Esophagus squamous epithelium (tissue), 5 donors: Measurements from ENCODE around the gene SETBP1. TPM values are rescaled to one million over a fixed set of nuclear protein-coding genes. Genes with fewer than 3 reads are reported as not detected.

Experiments
- DNase-seq: peaks from one replicate; lab custom pipeline; 2025; lab: John Stamatoyannopoulos, UW
- H3K27ac ChIP-seq, 4 donors: fragments of 200-600 bp; sonication (generic); one replicate each; pipeline ENCODE4 v1.5.1; 2016 to 2019; ENCODE audit warnings: mild to moderate bottlenecking in 1 of 4
- H3K27me3 ChIP-seq, 4 donors: fragments of 200-600 bp; sonication (generic); 1 replicate in 3 of 4; 2 replicates in 1 of 4; pipeline versions ENCODE4 v1.5.1 to v1.6.0; 2017 to 2021; ENCODE audit warnings: antibody characterized with exemption in 1 of 4
- H3K36me3 ChIP-seq, 3 donors: fragments of 200-600 bp; sonication (generic); one replicate each; pipeline ENCODE4 v1.5.1; 2016 to 2019
- H3K4me1 ChIP-seq, 3 donors: fragments of 200-600 bp; sonication (generic); one replicate each; pipeline ENCODE4 v1.5.1; 2017 to 2019
- H3K4me3 ChIP-seq, 4 donors: fragments of 200-600 bp; sonication (generic); 1 replicate in 3 of 4; 2 replicates in 1 of 4; pipeline ENCODE4 v1.5.1; 2016 to 2019; ENCODE audit warnings: mild to moderate bottlenecking in 2 of 4, moderate library complexity in 1 of 4
- H3K9me3 ChIP-seq, 3 donors: fragments of 200-600 bp; sonication (generic); one replicate each; pipeline ENCODE4 v1.5.1; 2016 to 2019
- POLR2A ChIP-seq, 4 donors: fragments of 450-650 bp; IDR thresholded peaks; one replicate each; pipeline ENCODE4 v1.6.1; 2017; ENCODE audit warnings: antibody characterized with exemption in 4 of 4, mild to moderate bottlenecking in 4 of 4, moderate library complexity in 3 of 4
- WGBS, 2 donors: methylation state at CpG; one replicate each; pipeline ENCODE4 v1.1.5; 2018; 5-methylcytosine and 5-hydroxymethylcytosine counted together
- intact Hi-C: fragments of 100-400 bp; cut with DNase I; formaldehyde crosslinking; loops from one replicate; pipeline ENCODE4 v1.15.0; 2022
- total RNA-seq, 4 donors: library from RNA; depleted of rRNA; stranded (reverse); fragments of >200 nt; gene quantifications; one replicate each; pipeline ENCODE4 v1.1.0, GENCODE V29; 2016
- TF ChIP-seq, protein P1 (sequence below), 6 experiments: fragments of 450-650 bp in 4 of 6; fragments of 200-600 bp in 2 of 6; sonication (generic) in 2 of 6; IDR thresholded peaks; one replicate each; pipeline ENCODE4 v1.5.1; 2016 to 2019; ENCODE audit warnings: antibody characterized with exemption in 6 of 6, mild to moderate bottlenecking in 4 of 6, moderate library complexity in 4 of 6
- donor health status: DM: yes; HTN: yes; CAD: no.

The SETBP1 gene
- total RNA-seq, 4 donors from 2014 or later = 2.6 to 18.5 (median 6.4) TPM

DNA sequence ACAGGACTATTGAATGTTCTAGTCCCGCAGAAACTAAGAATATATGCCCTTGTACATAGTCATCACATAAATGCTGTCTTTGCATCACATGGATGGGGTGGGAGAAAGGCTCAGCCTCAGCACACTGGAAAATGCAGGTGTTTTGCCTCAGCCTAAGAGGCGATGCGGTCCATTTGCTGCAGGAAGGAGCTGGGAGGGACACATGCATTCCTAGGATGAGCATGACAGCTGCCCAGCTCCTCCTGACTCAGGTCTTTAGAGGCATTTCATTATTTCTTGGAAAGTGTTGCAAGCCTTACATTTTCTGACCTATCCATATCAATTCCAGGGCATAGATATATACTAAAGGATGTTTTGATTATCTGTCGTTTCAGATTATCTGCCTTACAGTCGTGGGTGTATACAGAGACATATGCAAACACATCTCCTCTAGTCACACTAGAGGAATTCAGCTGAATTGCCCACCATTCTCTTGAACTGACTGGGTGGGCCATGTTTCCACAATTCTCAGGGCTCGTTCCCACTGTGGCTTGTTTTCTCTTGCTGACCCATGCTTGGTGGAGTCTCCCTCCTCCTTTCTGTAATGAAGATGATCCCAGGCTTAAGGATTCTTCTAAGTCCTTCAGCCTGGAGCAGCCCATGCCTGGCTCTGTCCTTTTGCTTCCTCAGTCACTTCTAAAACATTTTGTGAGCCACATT, 156.9 kb downstream of the SETBP1 start:
- Histone ChIP-seq H3K27ac (no peak overlapping the region), H3K36me3 (no peaks in the 10 kb centered on the region), H3K4me3 (no peak overlapping the region), H3K9me3 (no peaks in the 10 kb centered on the region), H3K4me1 (peaks cover 13 to 41% (median 23%) of the 10 kb centered on the region in 3 donors), H3K27me3 (no peaks in the 10 kb centered on the region)
- WGBS, 2 donors = 77 to 86% methylated on average over 6 of the region's 6 CpGs
- intact Hi-C loops = no loop called here
- DNase-seq = no peak
- TF ChIP-seq POLR2A (IDR thresholded peaks at IDR 0.05) = no peak
- TF ChIP-seq, protein P1, sequence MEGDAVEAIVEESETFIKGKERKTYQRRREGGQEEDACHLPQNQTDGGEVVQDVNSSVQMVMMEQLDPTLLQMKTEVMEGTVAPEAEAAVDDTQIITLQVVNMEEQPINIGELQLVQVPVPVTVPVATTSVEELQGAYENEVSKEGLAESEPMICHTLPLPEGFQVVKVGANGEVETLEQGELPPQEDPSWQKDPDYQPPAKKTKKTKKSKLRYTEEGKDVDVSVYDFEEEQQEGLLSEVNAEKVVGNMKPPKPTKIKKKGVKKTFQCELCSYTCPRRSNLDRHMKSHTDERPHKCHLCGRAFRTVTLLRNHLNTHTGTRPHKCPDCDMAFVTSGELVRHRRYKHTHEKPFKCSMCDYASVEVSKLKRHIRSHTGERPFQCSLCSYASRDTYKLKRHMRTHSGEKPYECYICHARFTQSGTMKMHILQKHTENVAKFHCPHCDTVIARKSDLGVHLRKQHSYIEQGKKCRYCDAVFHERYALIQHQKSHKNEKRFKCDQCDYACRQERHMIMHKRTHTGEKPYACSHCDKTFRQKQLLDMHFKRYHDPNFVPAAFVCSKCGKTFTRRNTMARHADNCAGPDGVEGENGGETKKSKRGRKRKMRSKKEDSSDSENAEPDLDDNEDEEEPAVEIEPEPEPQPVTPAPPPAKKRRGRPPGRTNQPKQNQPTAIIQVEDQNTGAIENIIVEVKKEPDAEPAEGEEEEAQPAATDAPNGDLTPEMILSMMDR (IDR thresholded peaks at IDR 0.05) = no peak

DNA sequence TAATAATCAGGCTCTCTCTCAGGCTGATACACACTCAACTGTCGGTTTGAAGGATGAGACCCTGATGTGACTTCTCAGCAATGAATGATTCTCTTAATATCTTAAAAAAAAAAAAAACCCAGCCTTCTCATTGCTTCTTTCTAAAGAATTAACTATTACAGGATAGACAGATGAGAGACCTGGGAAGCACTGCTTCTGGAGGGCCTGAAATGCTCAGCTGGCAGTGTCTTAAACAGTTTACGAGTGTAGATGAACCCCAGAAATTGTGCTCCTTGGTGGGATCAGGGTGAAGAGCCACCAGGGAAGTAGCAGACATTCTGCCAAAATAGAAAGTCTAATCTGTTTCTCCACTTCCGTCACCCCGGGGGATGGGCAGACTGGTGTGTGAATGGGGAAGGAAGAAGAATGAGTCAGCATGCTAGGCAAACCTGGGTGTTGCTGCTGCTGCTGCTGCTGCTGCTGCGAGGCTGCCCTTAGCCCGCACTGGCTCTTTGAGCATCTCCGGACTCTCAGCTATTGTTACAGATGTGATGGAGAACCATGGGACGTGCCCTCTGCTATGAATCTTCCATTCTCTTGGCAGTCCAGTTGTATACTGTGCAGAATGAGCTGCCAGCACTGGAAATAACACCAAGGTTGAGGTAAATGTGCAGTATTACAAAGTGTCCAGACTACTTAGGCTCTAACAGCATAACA, 158.4 kb downstream of the SETBP1 start:
- no peaks in the 10 kb centered on the region for H3K36me3 ChIP-seq
- peak overlapping the region in 2 of 4 donors; percentile 2 to 36 for H3K27ac ChIP-seq
- intact Hi-C loops = no loop called here
- peak; percentile 12 for DNase-seq
- H3K4me3 ChIP-seq = no peak overlapping the region
- TF ChIP-seq POLR2A (IDR thresholded peaks at IDR 0.05) = no peak
- TF ChIP-seq, protein P1 (IDR thresholded peaks at IDR 0.05) = no peak
- H3K27me3 ChIP-seq = no peaks in the 10 kb centered on the region
- H3K4me1 ChIP-seq = peaks cover 13 to 49% (median 23%) of the 10 kb centered on the region in 3 donors
- 17 to 24% methylated on average over 7 to 8 of the region's 8 CpGs for WGBS, 2 donors
- H3K9me3 ChIP-seq = no peaks in the 10 kb centered on the region

DNA sequence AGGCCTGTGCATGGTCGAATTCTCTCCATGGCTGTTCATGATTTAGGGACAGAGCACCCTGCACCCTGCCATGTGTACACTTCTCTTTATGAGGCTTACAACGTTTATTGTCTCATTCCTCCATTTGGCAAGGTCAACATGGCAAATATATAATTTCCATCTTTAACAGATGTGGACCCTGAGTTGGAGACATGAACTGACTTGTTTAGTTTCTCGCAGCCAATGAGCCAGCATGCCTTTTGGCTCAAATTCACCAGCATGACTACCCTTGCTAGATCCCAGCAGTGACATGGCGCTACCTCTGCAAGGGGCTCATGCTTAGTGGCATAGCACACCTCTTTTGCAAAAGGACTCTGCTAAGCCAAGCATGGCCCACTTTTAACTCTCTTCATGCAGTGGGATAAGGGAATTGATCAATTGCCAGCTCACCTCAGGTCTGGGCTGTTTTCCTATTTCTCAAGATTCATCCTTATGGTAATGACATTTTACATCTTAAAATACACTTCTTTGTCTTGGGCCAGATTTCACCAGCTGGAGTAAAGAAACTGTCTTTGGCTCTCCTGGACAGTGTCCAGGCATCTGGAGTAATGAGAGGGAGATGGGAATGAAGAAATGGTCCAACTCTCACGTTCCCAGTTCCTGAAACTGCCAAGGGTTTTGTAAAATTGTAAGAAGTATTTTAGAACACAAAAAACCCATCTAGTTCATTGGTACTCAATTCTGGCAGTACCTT, 159.5 kb downstream of the SETBP1 start:
- TF ChIP-seq, protein P1 (IDR thresholded peaks at IDR 0.05) = no peak
- no peak for TF ChIP-seq POLR2A (IDR thresholded peaks at IDR 0.05)
- Histone ChIP-seq H3K4me3 (no peak overlapping the region), H3K9me3 (no peaks in the 10 kb centered on the region), H3K27ac (peak overlapping the region in 1 of 4 donors; percentile 15), H3K4me1 (peaks cover 13 to 46% (median 21%) of the 10 kb centered on the region in 3 donors), H3K27me3 (no peaks in the 10 kb centered on the region), H3K36me3 (no peaks in the 10 kb centered on the region)
- WGBS, 2 donors = 45 to 58% methylated on average over 5 of the region's 5 CpGs
- intact Hi-C loops = no loop called here
- DNase-seq = no peak

DNA sequence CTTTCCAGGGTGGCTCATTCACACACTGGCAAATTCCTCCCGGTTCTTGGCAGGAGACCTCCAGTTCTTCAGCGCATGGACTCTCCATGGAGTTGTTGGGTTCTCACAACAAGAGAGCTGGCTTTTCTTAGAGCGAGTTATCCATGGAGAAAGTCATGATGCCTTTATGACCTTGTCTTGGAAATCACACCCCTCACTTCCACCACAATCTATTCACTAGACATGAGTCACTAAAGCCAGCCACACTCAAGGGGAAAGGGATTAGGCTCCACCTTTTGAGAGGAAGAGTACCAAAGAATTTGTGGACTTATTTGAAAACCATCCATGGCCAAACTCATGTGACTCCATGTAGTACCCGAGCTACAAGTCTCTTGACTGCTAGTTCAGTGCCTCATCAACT, 160.5 kb downstream of the SETBP1 start:
- no peak for TF ChIP-seq POLR2A (IDR thresholded peaks at IDR 0.05)
- TF ChIP-seq, protein P1 (IDR thresholded peaks at IDR 0.05) = no peak
- Histone ChIP-seq H3K36me3 (no peaks in the 10 kb centered on the region), H3K27me3 (no peaks in the 10 kb centered on the region), H3K27ac (no peak overlapping the region), H3K4me3 (no peak overlapping the region), H3K9me3 (no peaks in the 10 kb centered on the region), H3K4me1 (peaks cover 13 to 37% (median 17%) of the 10 kb centered on the region in 3 donors)
- DNase-seq = no peak
- 85 to 98% methylated on average over 4 of the region's 4 CpGs for WGBS, 2 donors
- intact Hi-C loops = no loop called here
